Heart right ventricle (tissue), 16 donors: ENCODE data around the gene EBP. TPM values are rescaled to one million over a fixed set of nuclear protein-coding genes. Genes with fewer than 3 reads are reported as not detected.

Experiments used
- ATAC-seq, 8 donors: fragments of 200-7000 bp; cut with Tn5 transposase; one replicate each; pipeline ENCODE4 v1.9.1; 2020; ENCODE audit warnings: mild to moderate bottlenecking in 8 of 8, moderate library complexity in 8 of 8, moderate number of reproducible peaks in 1 of 8
- DNase-seq, 2 donors: peaks; one replicate each; pipeline ENCODE4 v3.0.0-alpha.2; 2020
- H3K27ac ChIP-seq, 10 donors: fragments of 200-600 bp; sonication (generic) in 2 of 10; one replicate each; pipeline versions ENCODE4 v1.5.0 to v1.8.0; 2020 to 2022; ENCODE audit warnings: mild to moderate bottlenecking in 3 of 10
- H3K27me3 ChIP-seq, 7 donors: fragments of 200-600 bp; one replicate each; pipeline ENCODE4 v1.8.0; 2021 to 2022; ENCODE audit warnings: mild to moderate bottlenecking in 2 of 7
- H3K36me3 ChIP-seq, 9 donors: fragments of 200-600 bp; sonication (generic) in 1 of 9; one replicate each; pipeline versions ENCODE4 v1.5.0 to v1.8.0; 2020 to 2022; ENCODE audit warnings: mild to moderate bottlenecking in 2 of 9
- H3K4me1 ChIP-seq, 9 donors: fragments of 200-600 bp; sonication (generic) in 1 of 9; one replicate each; pipeline versions ENCODE4 v1.5.0 to v1.8.0; 2020 to 2022; ENCODE audit warnings: mild to moderate bottlenecking in 4 of 9
- H3K4me3 ChIP-seq, 10 donors: fragments of 200-600 bp; sonication (generic) in 2 of 10; one replicate each; pipeline versions ENCODE4 v1.5.0 to v1.8.0; 2020 to 2022; ENCODE audit warnings: mild to moderate bottlenecking in 7 of 10, moderate library complexity in 2 of 10
- H3K9me3 ChIP-seq, 11 donors: fragments of 200-600 bp in 10 of 11; sonication (generic) in 2 of 11; one replicate each; pipeline versions ENCODE4 v1.5.0 to v1.8.0; 2013 to 2022; ENCODE audit warnings: mild to moderate bottlenecking in 2 of 11, control low read depth in 1 of 11, moderate library complexity in 1 of 11
- CTCF ChIP-seq, 9 donors: fragments of 200-600 bp; sonication (generic) in 2 of 9; IDR thresholded peaks; one replicate each; pipeline versions ENCODE4 v1.5.0 to v1.8.0; 2021 to 2022; ENCODE audit warnings: antibody characterized with exemption in 9 of 9, mild to moderate bottlenecking in 5 of 9, moderate library complexity in 1 of 9
- WGBS, 2 donors: extraction: QIAGEN DNeasy Blood & Tissue Kit; methylation state at CpG; one replicate each; pipeline ENCODE4 v1.1.7; 2013; ENCODE audit warnings: inconsistent platforms in 1 of 2; 5-methylcytosine and 5-hydroxymethylcytosine counted together
- intact Hi-C, 10 donors: fragments of 100-400 bp; cut with DNase I; formaldehyde crosslinking; loops; one replicate each; pipeline versions ENCODE4 v1.11.1 to v1.14.2; 2022
- polyA plus RNA-seq, 2 donors: library from polyadenylated mRNA; stranded (reverse); fragments of 200-250 nt; gene quantifications; one replicate each; pipeline ENCODE4 v1.2.3, GENCODE V29; 2013
- total RNA-seq, 10 donors: library from RNA; stranded (reverse); fragmentation: NEBNext Ultra II Directional in 3 of 10; extraction: Animal tissue kit (Norgen Biotek cat#: 25700) in 3 of 10; gene quantifications; one replicate each; pipeline versions ENCODE4 v1.2.1 to v1.2.4, GENCODE V29; 2021 to 2023
- donor health status: Arrhythmogenic right ventricular cardiomyopathy.
- donor health status: ischemic (EF 13 %, LVEDD 7.1; RV severe dilation, severe dysfunction).
- donor health status: healthy with polysubstance abuse.
- donor health status: DM: no; HTN: yes; CAD: no.
- donor health status: DM: no; HTN: no; CAD: no.
- donor health status: ischemic (EF 25% LVEDD 6.9; RV normal size, moderate dysfunction).
- donor health status: ischemic (EF 25% LVEDD 5.7; RV mildly dilated, moderate dysfunction).
- donor health status: healthy.
- donor health status: DM: yes; HTN: yes; CAD: no.
- donor health status: Ischemic cardiomyopathy.
- donor health status: ischemic (EF 35%, LVEDD 5.7; RV mildly dilated, moderate dysfunction).
- donor health status: nonischemic (EF 11% LVEDD 7.7; RV severe dilation, severe dysfunction).
- donor health status: DM: yes; HTN: yes; CAD: no.
- donor health status: PGD.
- donor health status: ischemic (EF 29% LVEDD 5.4; RV normal size, mild dysfunction).
- donor health status: nonischemic (EF 23%, LVEDD 6.1; RV moderate dilation, normal function).

The EBP gene
- total and polyA plus RNA-seq, 12 donors = 35.1 to 128 (median 55.9) TPM

DNA sequence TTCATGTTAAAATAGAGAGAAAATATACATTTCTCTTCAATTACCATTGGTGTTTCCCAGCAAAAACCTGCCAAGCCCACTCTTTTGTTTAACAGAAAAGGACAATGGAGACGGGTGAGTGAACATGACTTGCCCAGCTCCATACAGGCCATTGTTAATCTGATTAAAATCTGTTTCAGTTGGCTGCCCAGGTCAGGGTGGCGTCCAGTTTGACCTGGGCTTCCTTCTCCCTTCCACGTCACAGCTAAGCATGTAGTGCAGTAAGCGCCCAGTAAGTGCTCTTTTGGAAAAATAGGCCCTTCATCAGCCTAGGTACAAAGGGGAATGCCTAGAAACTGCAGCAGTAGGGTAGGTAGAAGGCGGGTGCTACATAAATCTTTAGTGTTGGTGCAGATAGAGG is 14.4 kb upstream of the EBP start:
- 81 to 85% methylated on average over 5 of the region's 5 CpGs for WGBS, 2 donors
- H3K36me3 ChIP-seq = peaks cover 0 to 4% (median 0%) of the 10 kb centered on the region in 9 donors
- no peaks in the 10 kb centered on the region for H3K27me3 ChIP-seq
- H3K4me1 ChIP-seq = peaks cover 0 to 10% (median 5%) of the 10 kb centered on the region in 9 donors
- H3K9me3 ChIP-seq = no peaks in the 10 kb centered on the region
- intact Hi-C loops = loop anchor here in 1 of 10 donors (10.0 kb wide), 1 partner anchor 68 kb away; the partner anchor contains the start of gene RBM3
- H3K27ac ChIP-seq = no peak overlapping the region
- TF ChIP-seq CTCF (IDR thresholded peaks at IDR 0.05) = no peak
- no peak for ATAC-seq
- no peak overlapping the region for H3K4me3 ChIP-seq
- no peak for DNase-seq

- Histone ChIP-seq H3K9me3 (no peaks in the 10 kb centered on the region), H3K27me3 (no peaks in the 10 kb centered on the region), H3K27ac (peak within 1 kb of the TSS; percentile 50 to 87 (median 80)), H3K4me3 (peak within 1 kb of the TSS; percentile 32 to 90 (median 72)), H3K36me3 (peaks cover 0 to 12% (median 0%) of the 10 kb centered on the region in 9 donors), H3K4me1 (peaks cover 0 to 10% (median 5%) of the 10 kb centered on the region in 9 donors)
- peak; percentile 93 to 98 (median 96) for ATAC-seq
- 0% methylated on average over 31 to 56 of the region's 65 CpGs for WGBS, 2 donors
- no peak for TF ChIP-seq CTCF (IDR thresholded peaks at IDR 0.05)
- peak; percentile 86 to 87 for DNase-seq
- intact Hi-C loops = loop anchor here in 1 of 10 donors (10.0 kb wide), 1 partner anchor 66 kb away; the partner anchor contains the start of gene RBM3
Measured at GRCh38 chrX:48508400-48509244, 13.0 kb upstream of the EBP start, which contains the start of gene PORCN. Gene PORCN (plus strand): TSS chrX:48508992. CDS start chrX:48509821, 829 bp downstream.

- H3K9me3 ChIP-seq = no peaks in the 10 kb centered on the region
- TF ChIP-seq CTCF (IDR thresholded peaks at IDR 0.05) = no peak
- H3K4me1 ChIP-seq = peaks cover 0 to 10% (median 5%) of the 10 kb centered on the region in 9 donors
- no peaks in the 10 kb centered on the region for H3K27me3 ChIP-seq
- H3K4me3 ChIP-seq = peak overlapping the region; percentile 32 to 90 (median 72)
- DNase-seq (no peak), ATAC-seq (peak in 5 of 8 donors; percentile 2 to 22 (median 10))
- H3K27ac ChIP-seq = peak overlapping the region in 9 of 10 donors; percentile 63 to 87 (median 80)
- WGBS, 2 donors = 2% methylated on average over 15 to 16 of the region's 16 CpGs
- peaks cover 0 to 12% (median 0%) of the 10 kb centered on the region in 9 donors for H3K36me3 ChIP-seq
- intact Hi-C loops = loop anchor here in 1 of 10 donors (10.0 kb wide), 1 partner anchor 66 kb away; the partner anchor contains the start of gene RBM3
Measured at GRCh38 chrX:48509245-48509590, 12.4 kb upstream of the EBP start.

- peaks cover 0 to 10% (median 5%) of the 10 kb centered on the region in 9 donors for H3K4me1 ChIP-seq
- no peak for DNase-seq
- no peak overlapping the region for H3K27ac ChIP-seq
- intact Hi-C loops = loop anchor here in 1 of 10 donors (10.0 kb wide), 1 partner anchor 65 kb away; the partner anchor contains the start of gene RBM3
- no peaks in the 10 kb centered on the region for H3K9me3 ChIP-seq
- no peak for TF ChIP-seq CTCF (IDR thresholded peaks at IDR 0.05)
- no peak for ATAC-seq
- H3K4me3 ChIP-seq = peak overlapping the region; percentile 32 to 90 (median 72)
- peaks cover 0 to 16% (median 0%) of the 10 kb centered on the region in 9 donors for H3K36me3 ChIP-seq
- 65 to 73% methylated on average over 11 of the region's 11 CpGs for WGBS, 2 donors
- no peaks in the 10 kb centered on the region for H3K27me3 ChIP-seq
Measured at GRCh38 chrX:48509619-48510018, 12.0 kb upstream of the EBP start.
